HEK293T (cell line): Measurements from ENCODE around the gene TAAR8.

Source experiments
- ARNT ChIP-seq: fragments of 450-650 bp; IDR thresholded peaks from 2 replicates; pipeline ENCODE4 v1.6.1; 2017; ENCODE audit warnings: mild to moderate bottlenecking
- BHLHE40 ChIP-seq: fragments of 450-650 bp; IDR thresholded peaks from 2 replicates; pipeline ENCODE4 v1.6.1; 2016; ENCODE audit warnings: mild to moderate bottlenecking, moderate library complexity, borderline replicate concordance
- CTBP1 ChIP-seq: fragments of 450-650 bp; IDR thresholded peaks from 2 replicates; pipeline ENCODE4 v1.6.1; 2016; ENCODE audit warnings: borderline replicate concordance
- ELF4 ChIP-seq: fragments of 450-650 bp; IDR thresholded peaks from 2 replicates; pipeline ENCODE4 v1.6.1; 2017; ENCODE audit warnings: antibody characterized with exemption
- FOXA1 ChIP-seq: fragments of 450-650 bp; IDR thresholded peaks from 2 replicates; pipeline ENCODE4 v1.6.1; 2016; ENCODE audit warnings: mild to moderate bottlenecking
- FOXK2 ChIP-seq: fragments of 450-650 bp; IDR thresholded peaks from 2 replicates; pipeline ENCODE4 v1.6.1; 2016; ENCODE audit warnings: mild to moderate bottlenecking
- FOXM1 ChIP-seq: fragments of 450-650 bp; IDR thresholded peaks from 2 replicates; pipeline ENCODE4 v1.6.1; 2017; ENCODE audit warnings: mild to moderate bottlenecking, borderline replicate concordance
- HDGF ChIP-seq: fragments of 450-650 bp; IDR thresholded peaks from 2 replicates; pipeline ENCODE4 v1.6.1; 2017; ENCODE audit warnings: antibody characterized with exemption, borderline replicate concordance
- L3MBTL2 ChIP-seq: fragments of 450-650 bp; conservative IDR thresholded peaks from 2 replicates; pipeline ENCODE4 v1.6.1; 2016; ENCODE audit warnings: mild to moderate bottlenecking
- NFRKB ChIP-seq: fragments of 450-650 bp; IDR thresholded peaks from 2 replicates; pipeline ENCODE4 v1.6.1; 2016; ENCODE audit warnings: mild to moderate bottlenecking, moderate library complexity
- SP1 ChIP-seq: fragments of 450-650 bp; IDR thresholded peaks from 2 replicates; pipeline ENCODE4 v1.6.1; 2017
- SUZ12 ChIP-seq: fragments of 450-650 bp; IDR thresholded peaks from 2 replicates; pipeline ENCODE4 v1.6.1; 2016; ENCODE audit warnings: mild to moderate bottlenecking
- TF ChIP-seq, protein P1 (sequence below): fragments of 450-650 bp; IDR thresholded peaks from 2 replicates; pipeline ENCODE4 v1.6.1; 2016

GRCh38 chr6:132566404-132566803, 13.9 kb downstream of the TAAR8 start:
- TF ChIP-seq HDGF (no peak), L3MBTL2 (no peak), FOXK2 (no peak), BHLHE40 (no peak), FOXM1 (no peak), FOXA1 (no peak), CTBP1 (no peak), SUZ12 (no peak), SP1 (no peak), ARNT (no peak), NFRKB (no peak), ELF4 (no peak)
- TF ChIP-seq, protein P1, sequence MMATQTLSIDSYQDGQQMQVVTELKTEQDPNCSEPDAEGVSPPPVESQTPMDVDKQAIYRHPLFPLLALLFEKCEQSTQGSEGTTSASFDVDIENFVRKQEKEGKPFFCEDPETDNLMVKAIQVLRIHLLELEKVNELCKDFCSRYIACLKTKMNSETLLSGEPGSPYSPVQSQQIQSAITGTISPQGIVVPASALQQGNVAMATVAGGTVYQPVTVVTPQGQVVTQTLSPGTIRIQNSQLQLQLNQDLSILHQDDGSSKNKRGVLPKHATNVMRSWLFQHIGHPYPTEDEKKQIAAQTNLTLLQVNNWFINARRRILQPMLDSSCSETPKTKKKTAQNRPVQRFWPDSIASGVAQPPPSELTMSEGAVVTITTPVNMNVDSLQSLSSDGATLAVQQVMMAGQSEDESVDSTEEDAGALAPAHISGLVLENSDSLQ, result no peak
